IMR-90 (cell line): Measurements from ENCODE around the gene RPS27L. TPM values are rescaled to one million over a fixed set of nuclear protein-coding genes. Genes with fewer than 3 reads are reported as not detected.
A peak's percentile ranks its signal among the peaks of the same experiment; 100 is the strongest.

Source experiments
- ATAC-seq: fragments of 200-7000 bp; cut with Tn5 transposase; 2 replicates; pipeline ENCODE4 v1.9.1; 2020; ENCODE audit warnings: low read depth, mild to moderate bottlenecking, moderate library complexity
- BruUV-seq: library from RNA; stranded (reverse); fragments of 400-500 nt; replicated peaks from 2 replicates; lab custom pipeline; 2021; lab: Mats Ljungman, UMichigan
- CTCF ChIA-PET: fragments of 300-600 bp; formaldehyde crosslinking; extraction: SDS; loops from one replicate; lab custom pipeline; 2021; ENCODE audit warnings: antibody characterized with exemption; lab: Yijun Ruan, JAX
- POLR2A ChIA-PET: fragments of 300-600 bp; sonication (Branson Sonifier 250); formaldehyde crosslinking; loops from one replicate; lab custom pipeline; 2022; ENCODE audit warnings: antibody characterized with exemption; ENCODE audit not compliant: unreplicated experiment; lab: Charles Lee
- DNase-seq: peaks from one replicate; pipeline ENCODE4 v3.0.0; 2013
- H2AFZ ChIP-seq: replicated peaks from 2 replicates; pipeline ENCODE3; 2013; ENCODE audit warnings: low read length, mild to moderate bottlenecking; ENCODE audit not compliant: poor library complexity
- H2AK5ac ChIP-seq: 2 replicates; pipeline ENCODE4 v1.6.1; 2013; ENCODE audit warnings: low read depth, low read length, inconsistent platforms
- H2AK9ac ChIP-seq: replicated peaks from 2 replicates; pipeline ENCODE3; 2013; ENCODE audit warnings: mild to moderate bottlenecking, low read depth, low read length, moderate library complexity; ENCODE audit not compliant: poor library complexity
- H2BK120ac ChIP-seq: 2 replicates; pipeline ENCODE4 v1.6.1; 2013; ENCODE audit warnings: low read depth, low read length, inconsistent platforms
- H2BK15ac ChIP-seq: 3 replicates; pipeline ENCODE4 v1.6.1; 2013; ENCODE audit warnings: low read depth, low read length, inconsistent platforms
- H2BK20ac ChIP-seq: 2 replicates; pipeline ENCODE4 v1.6.1; 2013; ENCODE audit warnings: low read depth, mild to moderate bottlenecking, inconsistent platforms, low read length, moderate library complexity
- H2BK5ac ChIP-seq: 2 replicates; pipeline ENCODE4 v1.6.1; 2013; ENCODE audit warnings: mild to moderate bottlenecking, low read depth, low read length, inconsistent platforms; ENCODE audit not compliant: poor library complexity, severe bottlenecking
- H3K14ac ChIP-seq: replicated peaks from 2 replicates; pipeline ENCODE4 v1.6.1; 2013; ENCODE audit warnings: low read depth, low read length, inconsistent platforms
- H3K18ac ChIP-seq: 2 replicates; pipeline ENCODE4 v1.6.1; 2013; ENCODE audit warnings: low read depth, low read length, control low read depth
- H3K23ac ChIP-seq: 2 replicates; pipeline ENCODE4 v1.6.1; 2013; ENCODE audit warnings: low read depth, low read length, inconsistent platforms
- H3K27ac ChIP-seq: 2 replicates; pipeline ENCODE4 v1.5.1; 2013; ENCODE audit warnings: mild to moderate bottlenecking, control low read depth, low read length; ENCODE audit not compliant: insufficient read depth
- H3K27me3 ChIP-seq: 2 replicates; pipeline ENCODE4 v1.6.1; 2013; ENCODE audit warnings: low read length; ENCODE audit not compliant: control insufficient read depth, insufficient read depth
- H3K36me3 ChIP-seq: 2 replicates; pipeline ENCODE4 v1.6.1; 2013; ENCODE audit warnings: low read length, mixed read lengths; ENCODE audit not compliant: control insufficient read depth, insufficient read depth
- H3K4ac ChIP-seq: 2 replicates; pipeline ENCODE4 v1.6.1; 2013; ENCODE audit warnings: low read depth, low read length, inconsistent platforms
- H3K4me1 ChIP-seq: 2 replicates; pipeline ENCODE4 v1.6.1; 2013; ENCODE audit warnings: low read length, mixed read lengths; ENCODE audit not compliant: control insufficient read depth, insufficient read depth
- H3K4me2 ChIP-seq: 2 replicates; pipeline ENCODE4 v1.6.1; 2013; ENCODE audit warnings: low read depth, mild to moderate bottlenecking, control low read depth, low read length, moderate library complexity
- H3K4me3 ChIP-seq: 2 replicates; pipeline ENCODE4 v1.5.1; 2013; ENCODE audit warnings: low read depth, mild to moderate bottlenecking, control low read depth, low read length, moderate library complexity; ENCODE audit not compliant: insufficient read depth
- H3K56ac ChIP-seq: 2 replicates; pipeline ENCODE4 v1.6.1; 2013; ENCODE audit warnings: low read length, inconsistent platforms; ENCODE audit not compliant: insufficient read depth; ENCODE audit errors: extremely low read depth
- H3K79me1 ChIP-seq, 2 experiments: 2 replicates each; pipeline ENCODE4 v1.6.1; 2013; ENCODE audit warnings: low read length in 2 of 2, inconsistent platforms in 1 of 2, low read depth in 1 of 2
- H3K9ac ChIP-seq: 2 replicates; pipeline ENCODE4 v1.6.1; 2013; ENCODE audit warnings: low read depth, low read length, control low read depth
- H3K9me1 ChIP-seq: 2 replicates; pipeline ENCODE4 v1.6.1; 2013; ENCODE audit warnings: low read length, inconsistent platforms; ENCODE audit not compliant: insufficient read depth
- H3K9me3 ChIP-seq: 2 replicates; pipeline ENCODE4 v1.6.1; 2013; ENCODE audit warnings: low read length; ENCODE audit not compliant: control insufficient read depth, insufficient read depth
- H4K20me1 ChIP-seq: 2 replicates; pipeline ENCODE4 v1.6.1; 2013; ENCODE audit warnings: low read length, inconsistent platforms; ENCODE audit not compliant: insufficient read depth
- H4K5ac ChIP-seq: 2 replicates; pipeline ENCODE4 v1.6.1; 2013; ENCODE audit warnings: mild to moderate bottlenecking, low read depth, low read length, control low read depth
- H4K8ac ChIP-seq, 2 experiments: 2 replicates each; pipeline ENCODE4 v1.6.1; 2013; ENCODE audit warnings: low read depth in 2 of 2, low read length in 2 of 2, control low read depth in 1 of 2, inconsistent platforms in 1 of 2
- H4K91ac ChIP-seq: 2 replicates; pipeline ENCODE4 v1.6.1; 2013; ENCODE audit warnings: low read depth, low read length, inconsistent platforms; ENCODE audit not compliant: insufficient read depth
- CEBPB ChIP-seq: IDR thresholded peaks from 2 replicates; pipeline ENCODE4 v1.6.1; 2012; ENCODE audit warnings: low read depth, low read length, improper control_type of control experiment
- CHD1 ChIP-seq: IDR thresholded peaks from 2 replicates; pipeline ENCODE4 v1.6.1; 2012; ENCODE audit warnings: low read depth, low read length, improper control_type of control experiment
- CTCF ChIP-seq: conservative IDR thresholded peaks from 2 replicates; pipeline ENCODE4 v1.5.1; 2012; ENCODE audit warnings: mild to moderate bottlenecking, low read depth, low read length, improper control_type of control experiment
- ELK1 ChIP-seq: fragments of 150-350 bp; IDR thresholded peaks from 2 replicates; pipeline ENCODE4 v1.6.1; 2016; ENCODE audit warnings: low read depth, mild to moderate bottlenecking, low read length, moderate library complexity, borderline replicate concordance
- MAZ ChIP-seq: IDR thresholded peaks from 2 replicates; pipeline ENCODE4 v1.6.1; 2012; ENCODE audit warnings: low read depth, mild to moderate bottlenecking, low read length, improper control_type of control experiment, moderate library complexity, borderline replicate concordance
- RAD21 ChIP-seq: IDR thresholded peaks from 2 replicates; pipeline ENCODE4 v1.6.1; 2012; ENCODE audit warnings: low read length, improper control_type of control experiment
- RCOR1 ChIP-seq: IDR thresholded peaks from 2 replicates; pipeline ENCODE4 v1.6.1; 2012; ENCODE audit warnings: mild to moderate bottlenecking, low read length, improper control_type of control experiment; ENCODE audit not compliant: insufficient replicate concordance
- RFX5 ChIP-seq: IDR thresholded peaks from 2 replicates; pipeline ENCODE4 v1.8.0; 2012; ENCODE audit warnings: low read depth, mild to moderate bottlenecking, low read length, moderate library complexity
- SMC3 ChIP-seq: fragments of 150-350 bp; IDR thresholded peaks from 2 replicates; pipeline ENCODE4 v1.6.1; 2016; ENCODE audit warnings: low read depth, mild to moderate bottlenecking, antibody characterized with exemption, low read length, moderate library complexity
- USF2 ChIP-seq: fragments of 150-350 bp; IDR thresholded peaks from 2 replicates; pipeline ENCODE4 v1.6.1; 2017; ENCODE audit warnings: mild to moderate bottlenecking, antibody characterized with exemption, low read length, low read depth
- WGBS, 2 experiments: methylation state at CpG; one replicate each; pipeline versions ENCODE4 v1.1.5 to v1.1.7; 2013; ENCODE audit warnings: missing lambda C conversion rate in 2 of 2; ENCODE audit not compliant: insufficient read length in 1 of 2; ENCODE audit errors: extremely low coverage in 2 of 2; 5-methylcytosine and 5-hydroxymethylcytosine counted together
- dilution Hi-C: fragments of 300-500 bp; cut with HindIII; formaldehyde crosslinking; loops from one replicate; pipeline ENCODE4 v1.14.3; 2018; ENCODE audit warnings: low sequenced_read_pairs; ENCODE audit not compliant: unreplicated experiment
- in situ Hi-C: fragments of 300-500 bp; cut with MboI; formaldehyde crosslinking; loops from 3 replicates; pipeline ENCODE4 v1.14.3; 2019; ENCODE audit warnings: low sequenced_read_pairs, inconsistent platforms, mixed read lengths
- intact Hi-C: fragments of 100-400 bp; cut with micrococcal nuclease; formaldehyde crosslinking; loops from 2 replicates; pipeline ENCODE4 v1.10.0; 2022
- polyA plus RNA-seq, 3 experiments: library from polyadenylated mRNA; depleted of rRNA; stranded (reverse); fragments of >200 nt; gene quantifications; 2 replicates each; pipeline ENCODE4 v1.2.3, GENCODE V29; 2012; ENCODE audit warnings: low replicate concordance in 1 of 3
- total RNA-seq: library from RNA; depleted of rRNA; stranded (reverse); fragments of >200 nt; gene quantifications from 2 replicates; pipeline ENCODE4 v1.2.3, GENCODE V29; 2012

The RPS27L gene
- total and polyA plus RNA-seq, 2 of the 4 experiments (the other 2 are of a cell fraction): 53.1 to 302 TPM

- Histone ChIP-seq H2AFZ (no peak overlapping the region), H3K36me3 (no peaks in the 10 kb centered on the region), H3K27ac (no peak overlapping the region), H3K14ac (no peak overlapping the region), H3K4me2 (no peak overlapping the region), H2BK15ac (0 out of 3 replicates have a peak overlapping the region, but pooled peaks have one; percentile 10), H4K20me1 (no peaks in the 10 kb centered on the region), H2AK9ac (no peak overlapping the region), H4K5ac (no peak overlapping the region), H3K18ac (no peak overlapping the region), H3K56ac (no peak overlapping the region), H3K9ac (no peak overlapping the region), H3K4me3 (no peak overlapping the region), H3K9me3 (no peaks in the 10 kb centered on the region), H4K91ac (no peak overlapping the region), H3K4me1 (peaks cover 4% of the 10 kb centered on the region), H3K9me1 (peaks cover 11% of the 10 kb centered on the region), H3K4ac (no peak overlapping the region), H3K27me3 (no peaks in the 10 kb centered on the region), H3K79me1 (no peaks in the 10 kb centered on the region), H4K8ac (no peak overlapping the region), H2BK20ac (no peak overlapping the region), H3K23ac (no peak overlapping the region), H2BK120ac (no peak overlapping the region), H2BK5ac (no peak overlapping the region), H2AK5ac (no peak overlapping the region)
- ChIA-PET POLR2A (no interaction called here), CTCF (interaction anchor here (0.6 kb wide), 1 partner anchor 307 kb away, joined by 3 read pairs; no protein-coding TSS in a partner anchor)
- no peak for TF ChIP-seq CHD1
- TF ChIP-seq SMC3: no peak
- TF ChIP-seq USF2: no peak
- TF ChIP-seq RFX5: no peak
- no peak for TF ChIP-seq CEBPB
- no peak for TF ChIP-seq RCOR1
- no peak for TF ChIP-seq RAD21
- TF ChIP-seq MAZ: no peak
- no peak for TF ChIP-seq ELK1
- TF ChIP-seq CTCF: no peak
- dilution Hi-C loops (no loop called here), intact Hi-C loops (no loop called here), in situ Hi-C loops (no loop called here)
- WGBS, 2 experiments: no CpG with 5 or more reads among the region's 2 CpGs
- BruUV-seq: no TSS peak
- ATAC-seq (no peak), DNase-seq (peak; percentile 80)
These were observed 24.4 kb upstream of the RPS27L start for GRCh38 chr15:63181648-63182047.
